ENCODE results near the gene COL5A1.
"Not testable (repeated sequence)": the region's sequence is repeated elsewhere in the genome, so short reads cannot be mapped to it uniquely, and the experiment has no call there.

Gene COL5A1

GRCh38 chr9:134693641-134694367, 52.2 kb downstream of the COL5A1 start:
- Mint-ChIP-seq H3K36me3 (no peaks in the 10 kb centered on the region), H3K4me1 (no peaks in the 10 kb centered on the region), H3K27me3 (no peaks in the 10 kb centered on the region), H3K27ac (no peak overlapping the region), H3K9me3 (no peaks in the 10 kb centered on the region), H3K4me3 (no peak overlapping the region)
- ATAC-seq (ENCODE audit: low read depth) = no peak
- DNase-seq (ENCODE audit: low spot score in 2 of 2) = no peak

GRCh38 chr9:134694368-134694665, 52.7 kb downstream of the COL5A1 start:
- Mint-ChIP-seq H3K36me3 (no peaks in the 10 kb centered on the region), H3K4me1 (no peaks in the 10 kb centered on the region), H3K4me3 (no peak overlapping the region), H3K27me3 (no peaks in the 10 kb centered on the region), H3K9me3 (no peaks in the 10 kb centered on the region), H3K27ac (no peak overlapping the region)
- ATAC-seq (ENCODE audit: low read depth) (no peak), DNase-seq (ENCODE audit: low spot score in 2 of 2) (no peak)

GRCh38 chr9:134694714-134695113, 53.1 kb downstream of the COL5A1 start:
- DNase-seq (ENCODE audit: low spot score in 2 of 2) (no peak), ATAC-seq (ENCODE audit: low read depth) (no peak)
- no peak overlapping the region for H3K4me3 Mint-ChIP-seq
- H3K4me1 Mint-ChIP-seq = no peaks in the 10 kb centered on the region
- no peaks in the 10 kb centered on the region for H3K9me3 Mint-ChIP-seq
- H3K27ac Mint-ChIP-seq = no peak overlapping the region
- peaks cover 1% of the 10 kb centered on the region for H3K27me3 Mint-ChIP-seq
- no peaks in the 10 kb centered on the region for H3K36me3 Mint-ChIP-seq

GRCh38 chr9:134695144-134695543, 53.5 kb downstream of the COL5A1 start:
- no peak overlapping the region for H3K4me3 Mint-ChIP-seq
- H3K9me3 Mint-ChIP-seq = no peaks in the 10 kb centered on the region
- no peak overlapping the region for H3K27ac Mint-ChIP-seq
- peaks cover 1% of the 10 kb centered on the region for H3K27me3 Mint-ChIP-seq
- H3K4me1 Mint-ChIP-seq = no peaks in the 10 kb centered on the region
- ATAC-seq (ENCODE audit: low read depth) (no peak), DNase-seq (ENCODE audit: low spot score in 2 of 2) (no peak)
- H3K36me3 Mint-ChIP-seq = no peaks in the 10 kb centered on the region

- DNase-seq (ENCODE audit: low spot score in 2 of 2) (no peak), ATAC-seq (ENCODE audit: low read depth) (no peak)
- Mint-ChIP-seq H3K27ac (no peak overlapping the region), H3K9me3 (no peaks in the 10 kb centered on the region), H3K27me3 (peaks cover 1% of the 10 kb centered on the region), H3K36me3 (no peaks in the 10 kb centered on the region), H3K4me1 (no peaks in the 10 kb centered on the region), H3K4me3 (no peak overlapping the region)
Measured at GRCh38 chr9:134696433-134696832, 54.8 kb downstream of the COL5A1 start.

GRCh38 chr9:134698111-134698510, 56.5 kb downstream of the COL5A1 start:
- Mint-ChIP-seq H3K27ac (no peak overlapping the region), H3K27me3 (peaks cover 1% of the 10 kb centered on the region), H3K9me3 (no peaks in the 10 kb centered on the region), H3K36me3 (no peaks in the 10 kb centered on the region), H3K4me3 (no peak overlapping the region), H3K4me1 (no peaks in the 10 kb centered on the region)
- no peak for ATAC-seq (ENCODE audit: low read depth)
- DNase-seq (ENCODE audit: low spot score in 2 of 2) = no peak

GRCh38 chr9:134698587-134699342, 57.2 kb downstream of the COL5A1 start:
- Mint-ChIP-seq H3K4me1 (no peaks in the 10 kb centered on the region), H3K36me3 (no peaks in the 10 kb centered on the region), H3K4me3 (no peak overlapping the region), H3K9me3 (no peaks in the 10 kb centered on the region), H3K27me3 (peaks cover 1% of the 10 kb centered on the region), H3K27ac (no peak overlapping the region)
- DNase-seq (ENCODE audit: low spot score in 2 of 2) (peak; percentile 15 to 43), ATAC-seq (ENCODE audit: low read depth) (no peak)

GRCh38 chr9:134699343-134699740, 57.7 kb downstream of the COL5A1 start:
- Mint-ChIP-seq H3K27me3 (peaks cover 1% of the 10 kb centered on the region), H3K4me1 (no peaks in the 10 kb centered on the region), H3K4me3 (no peak overlapping the region), H3K27ac (no peak overlapping the region), H3K36me3 (no peaks in the 10 kb centered on the region), H3K9me3 (no peaks in the 10 kb centered on the region)
- ATAC-seq (ENCODE audit: low read depth) = no peak
- no peak for DNase-seq (ENCODE audit: low spot score in 2 of 2)

GRCh38 chr9:134700636-134701350, 59.2 kb downstream of the COL5A1 start:
- Mint-ChIP-seq H3K36me3 (no peaks in the 10 kb centered on the region), H3K9me3 (no peaks in the 10 kb centered on the region), H3K27me3 (peaks cover 3% of the 10 kb centered on the region), H3K4me1 (no peaks in the 10 kb centered on the region), H3K4me3 (no peak overlapping the region), H3K27ac (no peak overlapping the region)
- DNase-seq (ENCODE audit: low spot score in 2 of 2) (no peak), ATAC-seq (ENCODE audit: low read depth) (no peak)

- ATAC-seq (ENCODE audit: low read depth) (no peak), DNase-seq (ENCODE audit: low spot score in 2 of 2) (no peak)
- Mint-ChIP-seq H3K27me3 (peaks cover 7% of the 10 kb centered on the region), H3K4me3 (no peak overlapping the region), H3K36me3 (no peaks in the 10 kb centered on the region), H3K9me3 (no peaks in the 10 kb centered on the region), H3K27ac (no peak overlapping the region), H3K4me1 (no peaks in the 10 kb centered on the region)
Measured at GRCh38 chr9:134701581-134702259, 60.1 kb downstream of the COL5A1 start.

- H3K4me3 Mint-ChIP-seq = no peak overlapping the region
- no peak overlapping the region for H3K27ac Mint-ChIP-seq
- no peaks in the 10 kb centered on the region for H3K36me3 Mint-ChIP-seq
- DNase-seq (ENCODE audit: low spot score in 2 of 2) (no peak), ATAC-seq (ENCODE audit: low read depth) (no peak)
- no peaks in the 10 kb centered on the region for H3K9me3 Mint-ChIP-seq
- peaks cover 7% of the 10 kb centered on the region for H3K27me3 Mint-ChIP-seq
- H3K4me1 Mint-ChIP-seq = no peaks in the 10 kb centered on the region
Measured at GRCh38 chr9:134702291-134702690, 60.7 kb downstream of the COL5A1 start.

- H3K27me3 Mint-ChIP-seq; H3K9me3 Mint-ChIP-seq; DNase-seq (ENCODE audit: low spot score in 2 of 2); H3K4me3 Mint-ChIP-seq; H3K4me1 Mint-ChIP-seq; H3K36me3 Mint-ChIP-seq; ATAC-seq (ENCODE audit: low read depth); H3K27ac Mint-ChIP-seq: not testable (repeated sequence)
Measured at GRCh38 chr9:134703730-134704114, 62.1 kb downstream of the COL5A1 start.

- no peaks in the 10 kb centered on the region for H3K9me3 Mint-ChIP-seq
- peaks cover 8% of the 10 kb centered on the region for H3K27me3 Mint-ChIP-seq
- H3K4me3 Mint-ChIP-seq = no peak overlapping the region
- no peaks in the 10 kb centered on the region for H3K36me3 Mint-ChIP-seq
- H3K4me1 Mint-ChIP-seq = no peaks in the 10 kb centered on the region
- ATAC-seq (ENCODE audit: low read depth) (no peak), DNase-seq (ENCODE audit: low spot score in 2 of 2) (no peak)
- H3K27ac Mint-ChIP-seq = no peak overlapping the region
Measured at GRCh38 chr9:134704498-134704897, 62.9 kb downstream of the COL5A1 start.

- Mint-ChIP-seq H3K27me3 (peaks cover 8% of the 10 kb centered on the region), H3K9me3 (no peaks in the 10 kb centered on the region), H3K4me1 (no peaks in the 10 kb centered on the region), H3K36me3 (no peaks in the 10 kb centered on the region), H3K4me3 (no peak overlapping the region), H3K27ac (no peak overlapping the region)
- ATAC-seq (ENCODE audit: low read depth) (no peak), DNase-seq (ENCODE audit: low spot score in 2 of 2) (no peak)
Measured at GRCh38 chr9:134705786-134706185, 64.2 kb downstream of the COL5A1 start.
